Measurements from ENCODE around the gene HOXB5. TPM values are rescaled to one million over a fixed set of nuclear protein-coding genes. Genes with fewer than 3 reads are reported as not detected.

Gene HOXB5
- under 0.01 TPM in 1 of 2 replicates, not detected in the other for total RNA-seq

GRCh38 chr17:48593126-48593829, at the start of gene HOXB5:
TSS of gene HOXB5 (minus strand) at chr17:48593779. CDS start at chr17:48593682, 97 bp downstream.
- DNase-seq (ENCODE audit: low read depth in 2 of 2), result peak; percentile 42 to 49

GRCh38 chr17:48642843-48643696, 49.5 kb upstream of the HOXB5 start:
- no peak for DNase-seq (ENCODE audit: low read depth in 2 of 2)

GRCh38 chr17:48642059-48642842, 48.7 kb upstream of the HOXB5 start:
- no peak for DNase-seq (ENCODE audit: low read depth in 2 of 2)

DNA sequence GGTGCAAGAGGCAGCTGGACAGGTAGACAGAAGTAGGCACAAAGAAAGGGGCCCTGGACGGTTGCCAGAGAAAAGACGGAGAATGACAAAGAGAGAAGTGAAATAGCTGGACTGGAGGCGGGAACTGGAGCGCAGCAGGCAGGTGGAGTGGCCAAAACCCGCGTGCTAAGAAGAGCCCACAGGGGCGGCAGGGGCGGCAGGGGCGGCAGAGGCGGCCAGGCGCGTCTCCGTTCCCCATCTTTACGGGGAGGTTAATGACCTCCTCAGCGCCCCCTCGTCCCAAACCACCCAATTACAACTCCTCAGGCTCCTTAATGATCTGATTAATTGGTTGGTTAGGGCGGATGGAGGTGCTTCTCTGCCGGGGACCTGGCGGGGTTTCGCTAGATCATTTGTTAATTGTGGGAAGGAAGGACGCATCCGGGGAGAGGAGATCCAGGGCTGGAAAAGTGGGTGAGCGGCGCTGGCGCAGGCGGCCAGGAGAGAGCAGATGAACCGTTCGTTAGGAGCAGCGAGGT, 48.0 kb upstream of the HOXB5 start:
- no peak for DNase-seq (ENCODE audit: low read depth in 2 of 2)

GRCh38 chr17:48640858-48641180, 47.2 kb upstream of the HOXB5 start:
- DNase-seq (ENCODE audit: low read depth in 2 of 2), result no peak

DNA sequence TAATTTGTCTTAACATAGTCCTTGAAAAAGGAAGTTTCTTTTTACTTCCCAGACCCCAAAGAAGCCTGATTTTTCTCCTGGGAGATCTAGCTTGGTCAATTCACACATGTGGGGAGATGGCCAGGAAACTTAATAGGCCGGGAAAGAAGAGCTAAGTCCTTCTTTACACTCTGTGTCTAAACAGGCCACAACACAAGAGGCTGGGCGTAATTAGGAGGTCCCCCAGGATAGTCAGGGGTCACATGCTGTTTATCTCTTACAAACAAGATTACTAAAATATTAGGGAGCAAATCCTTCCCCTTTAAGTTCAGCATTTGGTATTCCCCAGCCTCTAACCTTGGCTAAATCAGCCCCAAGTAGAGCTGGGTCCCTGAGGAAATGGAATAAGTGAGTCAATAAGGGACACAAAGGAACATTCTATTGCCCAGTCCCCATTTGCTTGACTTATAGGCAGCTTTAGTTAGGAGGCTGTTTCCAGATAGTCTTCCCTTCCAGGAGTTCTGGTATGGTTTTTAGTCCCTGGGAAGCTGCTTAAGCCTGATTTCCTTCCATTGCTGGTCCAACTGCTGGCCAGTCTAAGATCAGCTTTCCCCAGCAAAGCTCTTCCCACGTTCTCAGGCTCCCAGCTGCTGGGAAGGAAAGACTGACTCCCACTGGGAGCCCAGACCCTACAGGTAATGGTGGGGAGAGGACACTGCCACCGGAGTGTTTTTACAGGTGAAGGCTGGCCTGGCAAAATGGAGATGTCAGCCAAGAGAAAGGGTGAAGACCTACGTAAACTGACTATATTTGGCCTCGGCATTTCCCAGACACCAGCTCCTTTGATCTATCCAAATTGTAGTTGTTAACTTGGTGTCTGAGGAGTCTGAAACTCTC, 46.6 kb upstream of the HOXB5 start:
- DNase-seq (ENCODE audit: low read depth in 2 of 2), result no peak

- DNase-seq (ENCODE audit: low read depth in 2 of 2), result no peak
These were observed 45.6 kb upstream of the HOXB5 start for GRCh38 chr17:48639136-48639535.

DNA sequence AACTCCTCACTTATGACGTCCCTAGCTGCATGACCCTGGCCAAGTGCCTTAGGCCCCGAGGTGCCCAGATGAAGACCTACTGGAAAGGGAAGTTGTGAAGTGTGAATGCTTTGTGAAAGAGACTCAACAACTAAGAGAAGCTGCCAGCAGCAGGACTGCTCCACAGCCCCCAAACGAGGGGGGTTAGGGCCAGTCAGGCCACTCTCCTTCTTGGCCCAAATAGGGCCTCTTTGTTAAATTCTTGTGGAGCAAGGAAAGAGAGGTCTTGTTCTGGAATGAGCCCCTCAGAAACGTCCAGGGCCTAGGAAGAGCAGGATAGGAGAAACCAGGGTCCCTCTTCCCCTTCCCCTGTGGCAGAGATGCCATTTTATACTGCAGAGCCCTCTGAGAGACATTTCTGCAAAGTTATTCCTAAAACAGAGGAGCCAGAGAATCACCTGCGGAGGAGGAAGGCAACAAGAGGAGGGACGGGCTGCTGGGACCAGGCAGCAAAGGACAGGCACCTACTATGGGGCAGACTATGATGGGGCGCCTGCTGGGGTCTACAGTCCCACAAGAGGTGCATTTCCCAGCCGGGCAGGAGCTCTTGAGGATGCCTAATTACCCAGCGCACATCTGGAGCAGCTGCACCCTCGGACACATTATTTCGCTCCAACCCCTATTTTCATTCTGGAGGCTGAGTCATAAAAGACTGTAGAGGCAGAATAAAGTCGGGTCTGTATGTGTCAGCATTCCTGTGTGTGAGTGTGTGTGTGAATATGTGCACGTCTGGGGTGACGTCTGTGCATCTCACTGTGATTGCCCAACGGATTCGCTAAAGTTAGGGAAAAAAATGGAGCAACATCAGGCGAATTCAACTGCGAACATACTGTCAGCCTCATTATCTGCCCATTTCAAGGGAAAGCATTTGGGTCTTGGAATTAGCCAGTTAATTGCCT, 44.0 kb upstream of the HOXB5 start:
- DNase-seq (ENCODE audit: low read depth in 2 of 2), result no peak

DNA sequence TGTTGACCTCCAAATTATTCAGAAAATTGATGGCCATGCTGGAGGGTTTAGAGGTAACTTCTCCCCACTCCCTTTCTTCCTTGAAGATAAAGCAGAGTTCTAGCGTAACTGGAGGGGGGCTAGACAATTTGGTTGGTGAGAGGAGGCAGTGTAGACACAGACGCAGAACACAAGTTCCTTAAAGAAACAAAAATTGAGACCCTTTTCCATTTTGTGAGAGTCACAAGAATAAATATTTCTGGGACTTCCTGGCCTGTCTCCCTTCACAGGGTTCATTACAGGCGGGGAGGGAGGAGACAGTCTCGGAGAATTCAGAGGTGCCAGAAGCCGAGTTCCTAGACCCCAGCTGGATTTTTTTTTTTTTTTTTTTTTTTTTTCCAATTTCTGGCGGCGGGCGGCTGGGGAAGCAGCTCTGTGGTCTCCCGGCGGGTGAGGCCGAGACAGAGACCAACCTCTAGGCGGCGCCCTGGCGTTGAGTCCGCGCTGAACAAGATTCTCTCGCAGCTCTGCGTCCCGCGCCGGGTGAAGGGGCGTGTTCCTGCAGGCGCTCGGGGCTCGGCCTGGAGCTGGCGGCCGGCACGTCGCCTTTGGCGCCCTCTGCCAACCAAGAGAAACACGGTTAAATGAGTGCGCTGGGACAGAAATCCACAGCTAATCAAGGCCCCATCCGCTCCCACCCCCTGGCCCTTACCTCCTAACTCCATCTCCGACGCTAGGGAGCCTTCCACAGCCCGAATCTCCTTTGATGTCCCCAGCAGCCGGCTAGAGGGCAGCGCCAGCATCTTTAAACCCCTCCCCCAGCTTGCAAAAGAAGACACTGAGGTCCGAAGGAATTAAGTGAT, 42.8 kb upstream of the HOXB5 start:
- DNase-seq (ENCODE audit: low read depth in 2 of 2), result peak; percentile 80 to 82

GRCh38 chr17:48634493-48635208, 41.1 kb upstream of the HOXB5 start:
- no peak for DNase-seq (ENCODE audit: low read depth in 2 of 2)

DNA sequence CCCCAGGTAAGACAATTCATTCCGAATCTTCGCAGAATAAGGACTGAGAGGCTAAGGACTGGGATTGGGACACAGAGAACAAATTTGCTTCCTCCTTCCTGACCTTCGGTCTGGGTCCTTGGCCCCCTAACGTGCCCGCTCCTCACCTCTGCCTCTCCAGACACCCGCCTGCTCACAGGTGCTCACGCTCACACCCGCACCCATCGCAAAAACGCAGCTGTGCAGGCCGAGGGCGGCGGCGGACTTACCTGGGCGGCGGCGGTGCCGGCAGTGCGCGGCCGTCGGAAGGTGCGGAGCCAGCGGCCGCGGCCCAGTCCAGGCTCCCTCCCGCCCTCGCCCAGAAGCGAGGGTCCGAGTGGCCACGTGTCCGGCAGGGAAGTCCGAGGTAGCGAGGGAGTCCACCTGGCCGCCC, 39.7 kb upstream of the HOXB5 start:
- DNase-seq (ENCODE audit: low read depth in 2 of 2), result no peak

DNA sequence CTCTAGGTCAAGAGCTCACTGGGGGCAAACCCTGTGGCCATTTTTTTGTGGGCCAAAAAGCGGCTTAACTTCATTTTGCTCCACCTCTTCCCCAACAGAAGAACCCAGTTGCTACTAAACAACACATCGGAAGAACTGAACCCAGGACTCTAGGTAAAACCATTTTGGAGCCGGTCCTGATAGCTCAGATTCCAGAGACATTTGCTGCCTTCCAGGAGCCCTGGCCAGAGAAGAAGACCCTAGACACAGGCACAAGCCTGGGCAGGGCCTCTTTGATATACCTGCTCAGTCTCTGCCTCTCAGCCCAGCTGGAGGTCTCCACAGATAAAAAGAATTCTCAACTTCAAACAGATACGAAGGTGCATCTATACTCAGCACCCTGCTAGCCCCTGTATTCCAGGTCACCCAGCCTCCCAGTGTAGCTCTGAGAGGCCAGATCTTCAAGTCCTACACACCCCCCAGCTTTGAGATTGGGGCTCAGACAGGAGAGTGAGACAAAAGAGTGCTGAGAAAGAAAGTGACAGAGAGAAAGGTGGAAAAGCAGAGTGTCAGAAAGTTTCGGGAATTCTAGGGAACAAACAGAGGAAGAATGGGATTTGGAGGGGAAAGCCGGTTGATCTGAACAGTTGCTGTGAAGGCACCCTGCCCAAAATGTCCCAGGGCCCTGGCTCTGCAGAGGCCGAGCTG, 39.1 kb upstream of the HOXB5 start:
- DNase-seq (ENCODE audit: low read depth in 2 of 2), result no peak

DNA sequence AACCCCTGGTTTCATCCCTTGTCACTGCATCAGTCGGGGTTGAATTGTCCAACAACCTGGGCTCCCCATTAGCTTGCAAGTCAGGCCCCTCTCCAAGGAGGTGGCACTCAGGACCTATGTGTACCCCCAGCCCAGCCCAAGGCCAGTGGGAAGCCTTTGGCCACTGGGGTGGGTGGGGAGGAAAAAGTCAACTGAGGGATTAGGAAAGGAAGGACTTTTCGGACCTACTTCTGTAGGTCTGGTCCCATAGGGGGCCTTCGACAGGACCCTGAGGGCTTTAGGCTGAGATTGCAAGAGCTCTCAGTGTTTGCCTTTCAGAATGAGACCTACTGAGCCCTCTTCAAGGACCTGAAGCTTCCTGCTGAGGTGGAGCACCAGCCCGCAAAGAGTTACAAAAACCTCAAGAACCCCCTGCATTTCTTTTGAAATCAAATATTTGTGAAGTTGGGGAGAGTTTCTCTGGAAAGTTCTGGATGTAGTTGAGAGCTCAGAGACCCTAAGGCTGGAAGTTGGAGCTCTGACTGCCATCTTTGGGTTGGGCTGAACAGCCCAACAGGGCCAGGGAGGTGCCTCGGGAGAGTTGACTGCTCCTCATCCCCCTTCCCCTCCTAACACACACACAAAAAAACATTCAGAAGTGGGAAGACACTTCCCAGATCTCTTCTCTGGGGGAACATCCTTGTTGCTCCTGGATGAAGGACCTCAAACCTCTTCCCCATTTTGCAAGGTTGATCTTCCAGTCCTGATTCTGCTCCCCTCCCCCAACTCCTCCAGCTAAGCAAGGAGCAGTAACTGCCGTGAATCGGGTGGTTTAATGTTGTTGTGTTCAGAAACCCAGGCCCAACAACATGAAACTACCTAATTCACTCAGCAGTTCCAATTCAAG, 38.4 kb upstream of the HOXB5 start:
- no peak for DNase-seq (ENCODE audit: low read depth in 2 of 2)

DNA sequence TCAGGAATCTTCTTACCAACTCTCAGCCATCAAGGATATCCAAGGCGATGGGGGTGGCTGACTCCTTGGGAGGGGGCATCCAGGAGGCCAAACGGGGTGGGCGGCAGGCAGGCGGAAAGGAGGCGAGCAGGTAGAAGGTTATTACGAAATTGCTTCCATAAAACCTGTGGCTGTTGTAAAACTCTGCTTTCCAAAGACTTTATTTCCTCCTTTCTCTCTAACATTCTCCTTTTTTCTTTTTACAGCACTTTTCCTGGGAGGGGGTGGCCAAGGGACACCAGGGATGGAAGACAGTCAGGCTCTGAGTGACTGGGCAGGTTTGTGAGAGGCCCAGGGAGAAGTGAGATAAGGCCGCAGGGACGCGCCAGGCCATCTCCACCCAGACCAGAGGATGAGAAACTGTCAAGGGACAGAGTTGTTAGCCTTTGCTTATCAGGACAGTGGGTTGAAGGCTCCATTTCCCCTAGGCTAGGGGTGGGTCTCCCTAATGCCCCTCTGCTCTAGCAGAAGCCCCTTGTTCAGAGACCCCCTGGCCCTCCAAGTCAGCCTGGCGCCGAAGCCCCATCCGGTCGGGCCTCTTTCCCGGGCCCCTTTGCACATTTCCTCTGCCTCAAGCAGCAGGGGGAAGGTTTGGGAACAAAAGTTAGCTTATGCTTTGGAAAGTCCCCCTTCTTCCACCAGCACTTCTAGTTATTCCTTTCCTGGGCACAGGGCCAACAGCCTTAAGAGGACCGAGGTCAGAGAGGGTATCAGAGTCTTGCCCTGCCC, 37.5 kb upstream of the HOXB5 start:
- no peak for DNase-seq (ENCODE audit: low read depth in 2 of 2)

GRCh38 chr17:48630009-48630924, 36.7 kb upstream of the HOXB5 start:
- DNase-seq (ENCODE audit: low read depth in 2 of 2), result no peak
